A673 (cell line): ENCODE measurements around the gene C20orf144. TPM values are rescaled to one million over a fixed set of nuclear protein-coding genes. Genes with fewer than 3 reads are reported as not detected.
"Not testable (repeated sequence)": the region's sequence is repeated elsewhere in the genome, so short reads cannot be mapped to it uniquely, and the experiment has no call there.

Experiments used
- BruUV-seq: library from RNA; stranded (reverse); fragments of 400-500 nt; replicated peaks from 2 replicates; lab custom pipeline; 2021; lab: Mats Ljungman, UMichigan
- CTCF ChIA-PET: fragments of 300-600 bp; sonication (Branson Sonifier 250); formaldehyde crosslinking; loops from one replicate; lab custom pipeline; 2022; ENCODE audit warnings: antibody characterized with exemption; lab: Charles Lee
- POLR2A ChIA-PET: fragments of 300-600 bp; sonication (Branson Sonifier 250); formaldehyde crosslinking; loops from one replicate; lab custom pipeline; 2022; ENCODE audit warnings: antibody characterized with exemption; ENCODE audit not compliant: low non-redundant PET; lab: Charles Lee
- DNase-seq: peaks from one replicate; pipeline ENCODE4 v3.0.0-alpha.2; 2015; ENCODE audit warnings: low spot score
- H3K27ac ChIP-seq: fragments of 200-600 bp; sonication (generic); 2 replicates; pipeline ENCODE4 v1.5.1; 2016; ENCODE audit warnings: mixed run types, low read depth, mild to moderate bottlenecking, mixed read lengths, antibody characterized with exemption, low read length; ENCODE audit not compliant: poor library complexity, severe bottlenecking
- H3K27me3 ChIP-seq: fragments of 200-600 bp; sonication (generic); replicated peaks from 2 replicates; pipeline ENCODE4 v1.6.1; 2017; ENCODE audit warnings: mixed run types, low read depth, mild to moderate bottlenecking, mixed read lengths, antibody characterized with exemption, low read length; ENCODE audit not compliant: insufficient read depth, poor library complexity
- H3K36me3 ChIP-seq: fragments of 200-600 bp; sonication (generic); 2 replicates; pipeline ENCODE4 v1.6.1; 2016; ENCODE audit warnings: mixed run types, mild to moderate bottlenecking, mixed read lengths, antibody characterized with exemption, low read length; ENCODE audit not compliant: insufficient read depth, poor library complexity, severe bottlenecking
- H3K4me1 ChIP-seq: fragments of 200-600 bp; sonication (generic); 2 replicates; pipeline ENCODE4 v1.6.1; 2017; ENCODE audit warnings: mixed run types, mild to moderate bottlenecking, mixed read lengths, antibody characterized with exemption, low read length; ENCODE audit not compliant: insufficient read depth, poor library complexity, severe bottlenecking
- H3K4me3 ChIP-seq: fragments of 200-600 bp; sonication (generic); 2 replicates; pipeline ENCODE4 v1.5.1; 2016; ENCODE audit warnings: low read depth, mixed run types, mild to moderate bottlenecking, mixed read lengths, low read length; ENCODE audit not compliant: poor library complexity, severe bottlenecking
- H3K9me3 ChIP-seq: fragments of 200-600 bp; sonication (generic); 2 replicates; pipeline ENCODE4 v1.6.1; 2016; ENCODE audit warnings: mixed run types, low read depth, mild to moderate bottlenecking, mixed read lengths, antibody characterized with exemption, low read length; ENCODE audit not compliant: poor library complexity, severe bottlenecking
- EZH2 ChIP-seq: fragments of 200-600 bp; sonication (generic); IDR thresholded peaks from 2 replicates; pipeline ENCODE4 v1.6.1; 2017; ENCODE audit warnings: borderline replicate concordance, low read depth, mild to moderate bottlenecking, mixed read lengths, antibody characterized with exemption, low read length; ENCODE audit not compliant: poor library complexity, severe bottlenecking
- intact Hi-C: fragments of 100-400 bp; cut with micrococcal nuclease; formaldehyde crosslinking; loops from one replicate; pipeline ENCODE4 v1.10.0; 2022; ENCODE audit not compliant: unreplicated experiment
- total RNA-seq: library from RNA; stranded (reverse); gene quantifications from 2 replicates; pipeline ENCODE4 v1.2.3, GENCODE V29; 2021
- TF ChIP-seq, protein P1 (sequence below): fragments of 300-800, 200-600 bp; sonication (generic); conservative IDR thresholded peaks from 2 replicates; pipeline ENCODE4 v1.5.1; 2017; ENCODE audit warnings: low read depth, mild to moderate bottlenecking, antibody characterized with exemption, low read length, moderate library complexity, mixed read lengths

The C20orf144 gene
- total RNA-seq, 1 experiment from 2014 or later, result 0.13 TPM

DNA sequence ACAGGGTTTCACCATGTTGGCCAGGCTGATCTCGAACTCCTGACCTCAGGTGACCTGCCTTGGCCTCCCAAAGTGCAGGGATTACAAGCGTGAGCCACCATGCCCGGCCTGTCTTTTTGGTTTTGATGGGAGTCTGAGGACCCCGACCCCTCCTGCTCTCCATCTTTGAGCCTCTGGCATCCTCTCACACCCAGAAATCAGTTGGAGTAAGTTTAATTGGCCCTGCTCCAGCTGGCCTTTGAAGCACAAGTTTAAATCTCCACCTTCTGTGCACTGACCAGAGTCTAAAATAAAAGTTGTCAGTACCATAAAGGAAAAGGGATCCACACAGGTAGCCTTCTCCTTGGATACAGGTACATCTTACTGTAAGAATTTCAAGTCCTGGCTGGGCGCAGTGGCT lies 15.9 kb upstream of the C20orf144 start:
- POLR2A ChIA-PET, result no interaction called here

DNA sequence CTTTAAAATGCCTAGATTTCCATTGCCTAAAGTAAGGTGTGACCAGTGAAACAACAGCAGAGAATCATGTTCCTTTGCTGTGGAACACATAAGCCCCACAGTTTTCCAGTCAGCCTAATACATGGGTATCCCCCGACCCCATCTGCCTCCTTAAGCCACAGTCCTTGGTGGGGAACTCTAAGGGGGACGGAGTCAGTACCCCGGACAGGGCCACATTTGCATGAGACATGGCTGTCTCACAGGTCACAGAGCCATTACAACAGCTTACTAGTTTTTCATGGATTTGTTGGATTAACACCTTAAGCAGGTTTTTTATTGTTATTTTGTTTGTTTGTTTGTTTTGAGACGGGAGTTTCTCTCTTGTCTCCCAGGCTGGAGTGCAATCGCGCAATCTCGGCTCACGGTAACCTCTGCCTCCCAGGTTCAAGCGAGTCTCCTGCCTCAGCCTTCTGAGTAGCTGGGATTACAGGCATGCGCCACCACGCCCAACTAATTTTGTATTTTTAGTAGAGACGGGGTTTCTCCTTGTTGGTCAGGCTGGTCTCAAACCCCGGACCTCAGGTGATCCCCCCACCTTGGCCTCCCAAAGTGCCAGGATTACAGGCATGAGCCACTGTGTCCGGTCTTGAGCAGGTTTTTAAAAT lies 15.0 kb upstream of the C20orf144 start:
- POLR2A ChIA-PET, H3K4me1 ChIP-seq, intact Hi-C loops, H3K9me3 ChIP-seq, CTCF ChIA-PET, H3K4me3 ChIP-seq, H3K27ac ChIP-seq, BruUV-seq, H3K36me3 ChIP-seq, DNase-seq, H3K27me3 ChIP-seq: not testable (repeated sequence)

More for the DNA sequence above, 15.9 kb upstream of the C20orf144 start:
- Histone ChIP-seq H3K27me3 (no peaks in the 10 kb centered on the region), H3K36me3 (peaks cover 5% of the 10 kb centered on the region), H3K4me1 (no peaks in the 10 kb centered on the region), H3K9me3 (no peaks in the 10 kb centered on the region), H3K4me3 (no peak overlapping the region), H3K27ac (no peak overlapping the region)
- no TSS peak for BruUV-seq
- TF ChIP-seq EZH2, result no peak
- TF ChIP-seq, protein P1, sequence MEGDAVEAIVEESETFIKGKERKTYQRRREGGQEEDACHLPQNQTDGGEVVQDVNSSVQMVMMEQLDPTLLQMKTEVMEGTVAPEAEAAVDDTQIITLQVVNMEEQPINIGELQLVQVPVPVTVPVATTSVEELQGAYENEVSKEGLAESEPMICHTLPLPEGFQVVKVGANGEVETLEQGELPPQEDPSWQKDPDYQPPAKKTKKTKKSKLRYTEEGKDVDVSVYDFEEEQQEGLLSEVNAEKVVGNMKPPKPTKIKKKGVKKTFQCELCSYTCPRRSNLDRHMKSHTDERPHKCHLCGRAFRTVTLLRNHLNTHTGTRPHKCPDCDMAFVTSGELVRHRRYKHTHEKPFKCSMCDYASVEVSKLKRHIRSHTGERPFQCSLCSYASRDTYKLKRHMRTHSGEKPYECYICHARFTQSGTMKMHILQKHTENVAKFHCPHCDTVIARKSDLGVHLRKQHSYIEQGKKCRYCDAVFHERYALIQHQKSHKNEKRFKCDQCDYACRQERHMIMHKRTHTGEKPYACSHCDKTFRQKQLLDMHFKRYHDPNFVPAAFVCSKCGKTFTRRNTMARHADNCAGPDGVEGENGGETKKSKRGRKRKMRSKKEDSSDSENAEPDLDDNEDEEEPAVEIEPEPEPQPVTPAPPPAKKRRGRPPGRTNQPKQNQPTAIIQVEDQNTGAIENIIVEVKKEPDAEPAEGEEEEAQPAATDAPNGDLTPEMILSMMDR, result no peak
- intact Hi-C loops, result no loop called here
- no peak for DNase-seq
- CTCF ChIA-PET, result no interaction called here

DNA sequence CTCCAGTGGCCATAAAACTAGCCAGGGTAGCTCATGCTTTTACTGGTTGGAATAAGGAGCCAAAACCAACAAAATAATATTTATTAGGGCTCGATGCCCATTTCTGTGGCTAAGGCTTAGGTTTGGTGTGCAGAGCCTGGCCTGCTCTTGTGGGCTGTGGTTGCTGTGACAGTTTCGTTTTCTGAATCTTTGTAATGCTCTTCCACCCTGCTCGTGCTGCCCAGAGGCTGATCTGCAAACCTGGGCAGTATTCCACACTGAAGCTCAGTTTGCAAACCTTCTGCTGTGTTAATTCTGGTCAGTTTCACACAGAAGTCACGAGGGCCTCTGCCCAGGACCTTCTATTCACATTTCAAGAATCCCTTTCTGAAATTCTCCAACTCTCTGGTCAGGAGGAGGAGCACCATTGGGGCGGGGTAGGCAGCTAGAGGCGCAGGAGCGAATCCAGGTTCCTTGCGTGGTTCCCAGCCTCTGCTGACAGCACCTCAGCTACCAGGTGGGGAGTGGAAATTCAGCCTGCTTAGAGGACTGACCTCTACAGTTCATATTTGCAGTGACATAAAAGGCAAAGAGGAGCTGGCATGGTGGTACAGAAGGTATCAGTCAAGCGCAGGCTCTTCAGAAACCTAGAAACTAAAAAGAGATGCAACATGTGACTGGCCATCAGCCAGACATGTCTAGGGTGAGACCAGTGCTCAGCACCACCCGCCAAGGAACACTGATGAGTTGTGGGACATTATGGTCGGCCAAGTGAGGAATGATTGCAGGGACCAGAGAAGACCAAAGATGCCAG lies 14.3 kb upstream of the C20orf144 start:
- Histone ChIP-seq H3K9me3 (no peaks in the 10 kb centered on the region), H3K4me3 (no peak overlapping the region), H3K27ac (no peak overlapping the region), H3K36me3 (peaks cover 5% of the 10 kb centered on the region), H3K27me3 (no peaks in the 10 kb centered on the region), H3K4me1 (no peaks in the 10 kb centered on the region)
- no TSS peak for BruUV-seq
- ChIA-PET POLR2A (no interaction called here), CTCF (no interaction called here)
- TF ChIP-seq EZH2, result no peak
- intact Hi-C loops, result no loop called here
- no peak for DNase-seq

DNA sequence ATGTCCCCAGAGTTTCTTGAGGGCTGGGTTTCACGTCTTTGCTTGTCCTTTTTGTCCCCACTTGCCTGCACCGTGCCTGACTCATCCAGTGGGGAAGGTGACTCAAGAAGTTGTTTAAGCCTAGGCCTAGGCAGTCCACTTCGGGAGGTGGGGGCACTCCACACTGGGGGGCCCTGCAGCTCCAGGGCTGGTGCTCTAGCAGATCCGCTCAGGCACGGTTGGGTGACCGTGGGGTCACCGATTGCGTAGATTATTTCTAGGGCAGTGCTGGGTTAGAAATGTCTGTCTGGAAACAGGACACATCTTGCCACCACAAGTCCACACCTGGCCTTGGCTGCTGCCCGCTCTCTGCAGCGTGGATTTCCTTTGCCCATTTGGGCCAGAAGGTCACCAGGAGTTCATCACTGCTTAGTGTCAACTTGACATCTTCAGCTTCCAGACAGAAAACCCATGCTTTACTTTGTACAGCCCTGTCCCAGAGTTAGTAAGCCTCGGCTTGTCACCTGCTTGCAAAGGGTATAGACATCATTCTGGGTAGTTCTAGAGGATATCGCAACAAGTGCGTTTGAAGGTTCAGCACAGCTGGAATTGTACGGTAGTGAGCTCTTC lies 13.6 kb upstream of the C20orf144 start:
- peaks cover 5% of the 10 kb centered on the region for H3K36me3 ChIP-seq
- H3K4me1 ChIP-seq, result no peaks in the 10 kb centered on the region
- no peaks in the 10 kb centered on the region for H3K9me3 ChIP-seq
- DNase-seq, result no peak
- BruUV-seq, result no TSS peak
- CTCF ChIA-PET, result interaction anchor here (0.7 kb wide), 1 partner anchor 133 kb away, joined by 4 read pairs; no protein-coding TSS in a partner anchor
- no peaks in the 10 kb centered on the region for H3K27me3 ChIP-seq
- POLR2A ChIA-PET, result no interaction called here
- TF ChIP-seq EZH2, result no peak
- TF ChIP-seq, protein P1, result no peak
- no peak overlapping the region for H3K4me3 ChIP-seq
- H3K27ac ChIP-seq, result no peak overlapping the region
- intact Hi-C loops, result no loop called here
